ENCODE data around the gene ACTR6. TPM values are rescaled to one million over a fixed set of nuclear protein-coding genes. Genes with fewer than 3 reads are reported as not detected.
"Not testable (repeated sequence)": the region's sequence is repeated elsewhere in the genome, so short reads cannot be mapped to it uniquely, and the experiment has no call there.

ACTR6 gene
- total and polyA plus RNA-seq, 4 experiments from 2014 or later: 37.5 to 64.2 (median 48.3) TPM

DNA sequence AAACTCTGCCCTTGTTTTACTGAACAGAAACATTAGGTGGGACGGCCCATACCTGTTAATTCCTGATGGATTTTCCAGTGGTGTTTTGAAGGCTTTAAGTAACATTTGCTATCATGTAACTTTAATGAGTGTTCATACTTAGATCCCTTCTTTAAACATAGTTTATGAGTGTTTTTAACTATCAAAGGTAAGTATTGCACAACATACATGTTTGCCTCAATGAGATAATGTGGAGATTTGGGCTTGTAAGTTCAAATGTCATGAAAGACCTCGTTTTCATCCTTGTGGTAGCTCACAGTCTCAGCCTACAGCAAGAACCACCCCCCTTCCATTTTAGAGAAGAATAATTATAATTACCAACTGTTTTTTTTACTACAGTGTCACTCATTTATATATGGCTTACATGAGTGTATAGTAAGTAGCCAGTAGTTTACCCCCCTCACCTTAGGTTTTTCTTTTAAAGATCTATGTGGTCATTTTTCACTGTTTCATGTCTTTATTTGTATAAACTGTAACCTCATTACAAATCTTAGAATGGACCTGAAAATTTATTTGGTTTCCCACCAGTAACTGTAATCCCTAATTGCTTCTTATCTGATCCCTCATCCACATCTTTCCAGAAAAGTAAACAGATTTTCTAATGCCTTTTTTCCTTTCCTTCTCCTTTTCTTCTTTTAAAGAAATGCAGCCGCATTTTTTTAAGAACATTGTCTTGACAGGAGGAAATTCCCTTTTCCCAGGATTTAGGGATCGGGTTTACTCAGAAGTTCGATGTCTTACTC, 18.9 kb downstream of the ACTR6 start:
- intact Hi-C loops (cut with micrococcal nuclease): no loop called here
- H3K27ac Mint-ChIP-seq: peak overlapping the region in 3 of 7 donors; percentile 6 to 53 (median 32)
- H3K27ac ChIP-seq (ENCODE audit: low read depth, low read length): no peak overlapping the region
- no peak for DNase-seq
- CTCF ChIA-PET (ENCODE audit: partially characterized antibody): interaction anchor here (0.6 to 1.0 kb wide), 2 partner anchors 65 to 1822 kb away, joined by 3 to 4 read pairs; no protein-coding TSS in a partner anchor
- H3K9me3 ChIP-seq (ENCODE audit: control insufficient read depth in 1 of 2, low read length in 2 of 2): no peaks in the 10 kb centered on the region
- no peak overlapping the region for H3K4me3 ChIP-seq (ENCODE audit: low read length in 2 of 2)
- POLR2A ChIA-PET (ENCODE audit: partially characterized antibody): no interaction called here
- peaks cover 34 to 69% of the 10 kb centered on the region in 2 donors for H3K36me3 Mint-ChIP-seq
- H3K36me3 ChIP-seq (ENCODE audit: insufficient read depth, low read length): peaks cover 38% of the 10 kb centered on the region
- H3K4me1 ChIP-seq (ENCODE audit: insufficient read depth, low read length): no peaks in the 10 kb centered on the region
- H3K27me3 ChIP-seq (ENCODE audit: insufficient read depth, low read length): no peaks in the 10 kb centered on the region
- no peaks in the 10 kb centered on the region for H3K27me3 Mint-ChIP-seq
- H3K4me1 Mint-ChIP-seq: peaks cover 0 to 3% (median under 1%) of the 10 kb centered on the region in 4 donors
- H3K9me3 Mint-ChIP-seq: no peaks in the 10 kb centered on the region
- H3K4me3 Mint-ChIP-seq: no peak overlapping the region

- DNase-seq: no peak
- Mint-ChIP-seq H3K9me3 (no peaks in the 10 kb centered on the region), H3K36me3 (peaks cover 30 to 69% of the 10 kb centered on the region in 2 donors), H3K27ac (no peak overlapping the region), H3K27me3 (no peaks in the 10 kb centered on the region), H3K4me1 (no peaks in the 10 kb centered on the region), H3K4me3 (no peak overlapping the region)
- peaks cover 47% of the 10 kb centered on the region for H3K36me3 ChIP-seq (ENCODE audit: insufficient read depth, low read length)
- H3K4me1 ChIP-seq (ENCODE audit: insufficient read depth, low read length): no peaks in the 10 kb centered on the region
- CTCF ChIA-PET (ENCODE audit: partially characterized antibody): no interaction called here
- no peak overlapping the region for H3K27ac ChIP-seq (ENCODE audit: low read depth, low read length)
- no peaks in the 10 kb centered on the region for H3K9me3 ChIP-seq (ENCODE audit: control insufficient read depth in 1 of 2, low read length in 2 of 2)
- no peak overlapping the region for H3K4me3 ChIP-seq (ENCODE audit: low read length in 2 of 2)
- H3K27me3 ChIP-seq (ENCODE audit: insufficient read depth, low read length): no peaks in the 10 kb centered on the region
- intact Hi-C loops (cut with micrococcal nuclease): no loop called here
- POLR2A ChIA-PET (ENCODE audit: partially characterized antibody): no interaction called here
These were observed 20.9 kb downstream of the ACTR6 start for GRCh38 chr12:100221523-100221922.

DNA sequence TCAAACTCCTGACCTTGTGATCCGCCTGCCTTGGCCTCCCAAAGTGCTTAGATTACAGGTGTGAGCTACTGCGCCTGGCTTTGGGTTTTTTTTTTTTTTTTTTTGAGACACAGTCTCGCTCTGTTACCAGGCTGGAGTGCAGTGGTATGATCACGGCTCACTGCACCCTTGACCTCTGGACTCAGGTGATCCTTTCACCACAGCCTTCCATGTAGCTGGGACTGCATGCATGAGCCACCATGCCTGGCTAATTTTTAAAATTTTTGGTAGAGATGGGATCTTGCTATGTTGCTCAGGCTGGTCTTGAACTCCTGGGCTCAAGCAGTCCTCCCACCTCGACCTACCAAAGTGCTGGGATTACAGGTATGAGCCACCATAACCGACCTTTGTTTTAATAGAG, 21.6 kb downstream of the ACTR6 start:
- H3K9me3 Mint-ChIP-seq; H3K27ac ChIP-seq (ENCODE audit: low read depth, low read length); CTCF ChIA-PET (ENCODE audit: partially characterized antibody); H3K4me1 Mint-ChIP-seq; H3K4me1 ChIP-seq (ENCODE audit: insufficient read depth, low read length); intact Hi-C loops (cut with micrococcal nuclease); H3K4me3 Mint-ChIP-seq; H3K27me3 Mint-ChIP-seq; H3K27ac Mint-ChIP-seq; H3K4me3 ChIP-seq (ENCODE audit: low read length in 2 of 2); H3K27me3 ChIP-seq (ENCODE audit: insufficient read depth, low read length); H3K9me3 ChIP-seq (ENCODE audit: control insufficient read depth in 1 of 2, low read length in 2 of 2); DNase-seq: not testable (repeated sequence)
- POLR2A ChIA-PET (ENCODE audit: partially characterized antibody): interaction anchor here (1.7 kb wide), 1 partner anchor 14 kb away, joined by 4 read pairs; no protein-coding TSS in a partner anchor
- H3K36me3 Mint-ChIP-seq: peaks cover 29 to 64% of the 10 kb centered on the region in 2 donors
- H3K36me3 ChIP-seq (ENCODE audit: insufficient read depth, low read length): peaks cover 47% of the 10 kb centered on the region

DNA sequence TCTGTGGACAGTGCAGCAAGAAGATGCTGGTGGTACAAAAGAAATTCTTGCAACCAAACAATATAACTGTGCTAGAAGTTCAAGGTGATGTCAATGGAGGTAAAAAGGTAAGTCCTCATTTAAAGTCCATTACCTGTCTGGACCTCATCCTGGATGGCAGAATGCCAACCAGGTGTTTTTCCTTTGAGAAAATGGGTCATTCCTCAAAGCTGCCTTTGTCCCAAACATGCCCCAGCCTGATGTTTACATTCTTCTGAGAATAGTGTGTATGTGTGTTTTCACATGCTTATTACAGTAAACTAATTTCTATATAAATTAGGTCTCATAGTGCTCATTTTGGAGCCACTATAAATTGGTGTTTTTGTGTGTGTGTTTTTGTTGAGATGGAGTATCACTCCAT, 24.9 kb downstream of the ACTR6 start:
- H3K36me3 Mint-ChIP-seq: peaks cover 16 to 43% of the 10 kb centered on the region in 2 donors
- intact Hi-C loops (cut with micrococcal nuclease): no loop called here
- no peaks in the 10 kb centered on the region for H3K4me1 Mint-ChIP-seq
- ChIA-PET POLR2A (ENCODE audit: partially characterized antibody) (no interaction called here), CTCF (ENCODE audit: partially characterized antibody) (no interaction called here)
- Histone ChIP-seq H3K4me1 (ENCODE audit: insufficient read depth, low read length) (no peaks in the 10 kb centered on the region), H3K36me3 (ENCODE audit: insufficient read depth, low read length) (peaks cover 30% of the 10 kb centered on the region), H3K27me3 (ENCODE audit: insufficient read depth, low read length) (no peaks in the 10 kb centered on the region), H3K9me3 (ENCODE audit: control insufficient read depth in 1 of 2, low read length in 2 of 2) (no peaks in the 10 kb centered on the region), H3K27ac (ENCODE audit: low read depth, low read length) (no peak overlapping the region), H3K4me3 (ENCODE audit: low read length in 2 of 2) (no peak overlapping the region)
- H3K27ac Mint-ChIP-seq: no peak overlapping the region
- no peak for DNase-seq
- no peaks in the 10 kb centered on the region for H3K27me3 Mint-ChIP-seq
- H3K4me3 Mint-ChIP-seq: no peak overlapping the region
- H3K9me3 Mint-ChIP-seq: peaks cover 0 to 1% (median 0%) of the 10 kb centered on the region in 8 donors

- POLR2A ChIA-PET (ENCODE audit: partially characterized antibody): no interaction called here
- Histone ChIP-seq H3K9me3 (ENCODE audit: control insufficient read depth in 1 of 2, low read length in 2 of 2) (no peaks in the 10 kb centered on the region), H3K4me3 (ENCODE audit: low read length in 2 of 2) (no peak overlapping the region)
These were observed 28.5 kb downstream of the ACTR6 start for GRCh38 chr12:100229036-100229635.

DNA sequence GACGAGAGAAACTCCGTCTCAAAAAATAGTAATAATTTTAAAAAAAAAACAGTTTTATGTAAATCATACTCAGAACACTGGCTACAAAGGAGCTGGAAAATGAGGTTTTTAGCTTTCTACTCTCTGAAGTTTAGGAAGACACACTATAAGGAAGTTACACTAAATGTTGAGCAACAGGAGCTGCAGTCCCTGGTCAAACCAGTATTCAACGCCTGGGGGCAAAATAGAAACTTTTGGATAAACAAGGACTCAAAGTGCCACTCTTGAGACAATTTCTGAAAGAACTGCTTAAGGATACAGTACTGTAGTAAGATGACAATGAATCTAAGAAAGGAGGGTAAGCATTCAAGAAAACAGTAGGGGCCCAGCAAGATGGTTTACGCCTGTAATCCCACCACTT, 29.3 kb downstream of the ACTR6 start:
- intact Hi-C loops (cut with micrococcal nuclease): no loop called here
- no peak overlapping the region for H3K4me3 ChIP-seq (ENCODE audit: low read length in 2 of 2)
- H3K4me1 ChIP-seq (ENCODE audit: insufficient read depth, low read length): no peaks in the 10 kb centered on the region
- Mint-ChIP-seq H3K4me3 (no peak overlapping the region), H3K36me3 (peaks cover 5 to 13% of the 10 kb centered on the region in 2 donors), H3K27ac (peak overlapping the region in 2 of 7 donors; percentile 4 to 44), H3K27me3 (no peaks in the 10 kb centered on the region), H3K4me1 (no peaks in the 10 kb centered on the region), H3K9me3 (peaks cover 0 to 1% (median 0%) of the 10 kb centered on the region in 8 donors)
- ChIA-PET POLR2A (ENCODE audit: partially characterized antibody) (interaction anchor here (0.7 kb wide), 1 partner anchor 147 kb away, joined by 3 read pairs; no protein-coding TSS in a partner anchor), CTCF (ENCODE audit: partially characterized antibody) (interaction anchor here (0.7 to 1.9 kb wide), 5 partner anchors 19 to 513 kb away, joined by 3 to 6 read pairs (median 3); no protein-coding TSS in a partner anchor)
- peaks cover 10% of the 10 kb centered on the region for H3K36me3 ChIP-seq (ENCODE audit: insufficient read depth, low read length)
- no peak for DNase-seq
- no peaks in the 10 kb centered on the region for H3K27me3 ChIP-seq (ENCODE audit: insufficient read depth, low read length)
- no peaks in the 10 kb centered on the region for H3K9me3 ChIP-seq (ENCODE audit: control insufficient read depth in 1 of 2, low read length in 2 of 2)
- H3K27ac ChIP-seq (ENCODE audit: low read depth, low read length): no peak overlapping the region

More at GRCh38 chr12:100229036-100229635, 28.5 kb downstream of the ACTR6 start:
- Histone ChIP-seq H3K36me3 (ENCODE audit: insufficient read depth, low read length) (peaks cover 13% of the 10 kb centered on the region), H3K27me3 (ENCODE audit: insufficient read depth, low read length) (no peaks in the 10 kb centered on the region), H3K4me1 (ENCODE audit: insufficient read depth, low read length) (no peaks in the 10 kb centered on the region), H3K27ac (ENCODE audit: low read depth, low read length) (no peak overlapping the region)
- CTCF ChIA-PET (ENCODE audit: partially characterized antibody): interaction anchor here (0.7 to 1.9 kb wide), 8 partner anchors 18 to 1533 kb away, joined by 3 to 6 read pairs (median 4); no protein-coding TSS in a partner anchor
- intact Hi-C loops (cut with micrococcal nuclease): no loop called here
- no peaks in the 10 kb centered on the region for H3K4me1 Mint-ChIP-seq
- no peak for DNase-seq
- H3K27ac Mint-ChIP-seq: peak overlapping the region in 2 of 7 donors; percentile 29 to 48
- H3K27me3 Mint-ChIP-seq: no peaks in the 10 kb centered on the region
- no peak overlapping the region for H3K4me3 Mint-ChIP-seq
- peaks cover 8 to 19% of the 10 kb centered on the region in 2 donors for H3K36me3 Mint-ChIP-seq
- H3K9me3 Mint-ChIP-seq: peaks cover 0 to 1% (median 0%) of the 10 kb centered on the region in 8 donors

DNA sequence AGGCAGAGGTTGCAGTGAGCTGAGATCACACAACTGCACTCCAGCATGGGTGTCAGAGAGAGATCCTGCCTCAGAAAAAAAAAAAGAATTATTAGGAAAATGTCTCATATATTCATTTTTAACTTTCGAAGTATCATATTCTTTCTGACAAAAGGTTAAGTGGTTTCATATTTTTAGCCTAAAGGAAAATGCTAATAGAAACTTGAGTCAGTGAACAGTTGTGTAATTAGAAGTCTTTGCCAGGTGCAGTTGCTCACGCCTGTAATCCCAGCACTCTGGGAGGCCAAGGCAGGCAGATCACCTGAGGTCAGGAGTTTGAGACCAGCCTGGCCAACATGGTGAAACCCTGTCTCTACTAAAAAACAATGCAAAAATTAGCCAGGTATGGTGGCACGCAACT, 31.3 kb downstream of the ACTR6 start:
- H3K4me1 Mint-ChIP-seq; POLR2A ChIA-PET (ENCODE audit: partially characterized antibody); H3K27ac Mint-ChIP-seq; H3K27me3 ChIP-seq (ENCODE audit: insufficient read depth, low read length); H3K27me3 Mint-ChIP-seq; H3K4me3 ChIP-seq (ENCODE audit: low read length in 2 of 2); H3K36me3 Mint-ChIP-seq; H3K9me3 ChIP-seq (ENCODE audit: control insufficient read depth in 1 of 2, low read length in 2 of 2); H3K9me3 Mint-ChIP-seq; H3K4me3 Mint-ChIP-seq; H3K4me1 ChIP-seq (ENCODE audit: insufficient read depth, low read length); intact Hi-C loops (cut with micrococcal nuclease); DNase-seq; H3K36me3 ChIP-seq (ENCODE audit: insufficient read depth, low read length); H3K27ac ChIP-seq (ENCODE audit: low read depth, low read length): not testable (repeated sequence)
- CTCF ChIA-PET (ENCODE audit: partially characterized antibody): interaction anchor here (4.7 kb wide), 1 partner anchor 323 kb away, joined by 36 read pairs; no protein-coding TSS in a partner anchor

Data from CD4-positive, alpha-beta memory T cell (primary cell).